Natural killer cell (primary cell): ENCODE measurements around the gene SEZ6L. TPM values are rescaled to one million over a fixed set of nuclear protein-coding genes. Genes with fewer than 3 reads are reported as not detected.
A peak's percentile ranks its signal among the peaks of the same experiment; 100 is the strongest.

Experiments
- ATAC-seq, 3 donors: fragments of 150-1000 bp in 2 of 3; fragments of 200-7000 bp in 1 of 3; cut with Tn5 transposase; 1 replicate in 1 of 3; 2 replicates in 2 of 3; pipeline ENCODE4 v1.10.0; 2021; ENCODE audit warnings: mild to moderate bottlenecking in 2 of 3, moderate library complexity in 2 of 3
- DNase-seq, 2 donors: peaks; one replicate each; pipeline versions ENCODE4 v3.0.0 to v3.0.0-alpha.2; 2013 to 2021; ENCODE audit warnings: mixed read lengths in 1 of 2
- H3K27ac ChIP-seq: one replicate; pipeline ENCODE4 v1.5.1; 2013; ENCODE audit warnings: mild to moderate bottlenecking, low read length
- H3K27me3 ChIP-seq: one replicate; pipeline ENCODE4 v1.6.1; 2013; ENCODE audit warnings: low read length; ENCODE audit not compliant: control insufficient read depth, insufficient read depth
- H3K36me3 ChIP-seq: one replicate; pipeline ENCODE4 v1.6.1; 2013; ENCODE audit warnings: low read length; ENCODE audit not compliant: control insufficient read depth, insufficient read depth
- H3K4me1 ChIP-seq: one replicate; pipeline ENCODE4 v1.6.1; 2013; ENCODE audit warnings: low read length; ENCODE audit not compliant: control insufficient read depth, insufficient read depth
- H3K4me3 ChIP-seq: one replicate; pipeline ENCODE4 v1.5.1; 2013; ENCODE audit warnings: low read length
- H3K9me3 ChIP-seq: one replicate; pipeline ENCODE4 v1.6.1; 2013; ENCODE audit warnings: low read length; ENCODE audit not compliant: control insufficient read depth, insufficient read depth
- H3K27ac Mint-ChIP-seq, 2 donors: one replicate each; pipeline ENCODE4 v1.8.0; 2022; ENCODE audit warnings: mild to moderate bottlenecking in 2 of 2, mixed read lengths in 2 of 2, moderate library complexity in 1 of 2
- H3K27me3 Mint-ChIP-seq, 2 donors: one replicate each; pipeline ENCODE4 v1.8.0; 2022; ENCODE audit warnings: low read depth in 2 of 2, mixed read lengths in 2 of 2
- H3K36me3 Mint-ChIP-seq: one replicate; pipeline ENCODE4 v1.8.0; 2022; ENCODE audit warnings: mixed read lengths
- H3K4me1 Mint-ChIP-seq, 2 donors: one replicate each; pipeline ENCODE4 v1.8.0; 2022; ENCODE audit warnings: mixed read lengths in 2 of 2
- H3K4me3 Mint-ChIP-seq: one replicate; pipeline ENCODE4 v1.8.0; 2022; ENCODE audit warnings: mild to moderate bottlenecking, moderate library complexity, mixed read lengths
- H3K9me3 Mint-ChIP-seq, 2 donors: one replicate each; pipeline ENCODE4 v1.8.0; 2022; ENCODE audit warnings: mixed read lengths in 2 of 2
- CTCF ChIP-seq: fragments of 200-600 bp; IDR thresholded peaks from one replicate; pipeline ENCODE4 v1.8.0; 2022; ENCODE audit warnings: antibody characterized with exemption
- WGBS: methylation state at CpG from one replicate; pipeline ENCODE4 v1.1.7; 2013; ENCODE audit warnings: missing lambda C conversion rate; ENCODE audit not compliant: insufficient coverage; 5-methylcytosine and 5-hydroxymethylcytosine counted together
- intact Hi-C: fragments of 100-400 bp; cut with micrococcal nuclease; formaldehyde crosslinking; loops from one replicate; pipeline ENCODE4 v1.14.2; 2022
- total RNA-seq, 4 donors: library from RNA; stranded (reverse); fragments of 120-200 nt in 1 of 4; gene quantifications; one replicate each; pipeline versions ENCODE4 v1.2.3 to v1.2.4, GENCODE V29; 2013 to 2022

SEZ6L gene
- total RNA-seq, 3 donors from 2014 or later (not counting 1 experiment from before 2014, with no cell fraction given): 0.11 to 1.1 (median 0.60) TPM

GRCh38 chr22:26360169-26360885 lies 191.1 kb downstream of the SEZ6L start:
- ATAC-seq (peak; percentile 65 to 82 (median 75)), DNase-seq (peak; percentile 57 to 85)
- H3K27ac ChIP-seq: no peak overlapping the region
- no peaks in the 10 kb centered on the region for H3K9me3 ChIP-seq
- H3K4me3 ChIP-seq: no peak overlapping the region
- no peak overlapping the region for H3K4me3 Mint-ChIP-seq
- intact Hi-C loops: loop anchor here (10.0 kb wide), 1 partner anchor 314 kb away; no protein-coding TSS in a partner anchor
- no peaks in the 10 kb centered on the region for H3K36me3 Mint-ChIP-seq
- no peaks in the 10 kb centered on the region for H3K27me3 ChIP-seq
- peaks cover 6% of the 10 kb centered on the region for H3K4me1 ChIP-seq
- peak; percentile 92 for TF ChIP-seq CTCF
- H3K27ac Mint-ChIP-seq: no peak overlapping the region
- no peaks in the 10 kb centered on the region for H3K36me3 ChIP-seq
- peaks cover 7 to 11% of the 10 kb centered on the region in 2 donors for H3K4me1 Mint-ChIP-seq
- H3K27me3 Mint-ChIP-seq: peaks cover 5 to 19% of the 10 kb centered on the region in 2 donors
- H3K9me3 Mint-ChIP-seq: no peaks in the 10 kb centered on the region
- 7% methylated on average over 17 of the region's 17 CpGs for WGBS

- intact Hi-C loops: loop anchor here (10.0 kb wide), 1 partner anchor 312 kb away; no protein-coding TSS in a partner anchor
- WGBS: 87% methylated on average over 3 of the region's 3 CpGs
- Mint-ChIP-seq H3K27ac (no peak overlapping the region), H3K27me3 (peaks cover 5 to 17% of the 10 kb centered on the region in 2 donors), H3K36me3 (no peaks in the 10 kb centered on the region), H3K4me1 (peaks cover 8 to 12% of the 10 kb centered on the region in 2 donors), H3K9me3 (no peaks in the 10 kb centered on the region), H3K4me3 (no peak overlapping the region)
- Histone ChIP-seq H3K27me3 (no peaks in the 10 kb centered on the region), H3K4me1 (peaks cover 6% of the 10 kb centered on the region), H3K36me3 (no peaks in the 10 kb centered on the region), H3K27ac (no peak overlapping the region), H3K4me3 (no peak overlapping the region), H3K9me3 (no peaks in the 10 kb centered on the region)
- no peak for DNase-seq
- no peak for TF ChIP-seq CTCF
- no peak for ATAC-seq
These were observed 193.2 kb downstream of the SEZ6L start for GRCh38 chr22:26362471-26362870.

GRCh38 chr22:26364066-26365015 lies 195.1 kb downstream of the SEZ6L start:
- H3K36me3 Mint-ChIP-seq: no peaks in the 10 kb centered on the region
- Histone ChIP-seq H3K36me3 (no peaks in the 10 kb centered on the region), H3K27ac (no peak overlapping the region), H3K4me3 (no peak overlapping the region), H3K9me3 (no peaks in the 10 kb centered on the region), H3K4me1 (peaks cover 6% of the 10 kb centered on the region), H3K27me3 (peaks cover 3% of the 10 kb centered on the region)
- H3K27ac Mint-ChIP-seq: no peak overlapping the region
- peak; percentile 59 for TF ChIP-seq CTCF
- H3K4me3 Mint-ChIP-seq: no peak overlapping the region
- ATAC-seq: peak; percentile 61 to 81 (median 75)
- H3K4me1 Mint-ChIP-seq: peaks cover 12 to 16% of the 10 kb centered on the region in 2 donors
- peaks cover 5 to 22% of the 10 kb centered on the region in 2 donors for H3K27me3 Mint-ChIP-seq
- intact Hi-C loops: loop anchor here (1.0 to 10.0 kb wide), 2 partner anchors 97 to 310 kb away; no protein-coding TSS in a partner anchor
- DNase-seq: peak; percentile 21 to 82
- no peaks in the 10 kb centered on the region for H3K9me3 Mint-ChIP-seq
- WGBS: 45% methylated on average over 12 of the region's 12 CpGs
